H1 (cell line): ENCODE data around the gene SMLR1. TPM values are rescaled to one million over a fixed set of nuclear protein-coding genes. Genes with fewer than 3 reads are reported as not detected.

Source experiments
- CTCF ChIA-PET: fragments of 300-600 bp; sonication (Branson Sonifier 250); formaldehyde crosslinking; loops from one replicate; lab custom pipeline; 2021; ENCODE audit not compliant: partially characterized antibody; lab: Charles Lee
- POLR2A ChIA-PET: fragments of 300-600 bp; sonication (Branson Sonifier 250); formaldehyde crosslinking; loops from one replicate; lab custom pipeline; 2021; ENCODE audit warnings: inconsistent platforms; ENCODE audit not compliant: partially characterized antibody; lab: Charles Lee
- DNase-seq, 2 experiments: peaks; one replicate each; pipeline versions ENCODE4 v3.0.0 to v3.0.0-alpha.2; 2010 to 2022; ENCODE audit warnings: low spot score in 2 of 2, low read depth in 1 of 2, mixed read lengths in 1 of 2
- FAIRE-seq: peaks from 2 replicates; lab custom pipeline; 2011; peaks lifted over from hg19 to GRCh38; lab: Jason Lieb, UNC
- H2AFZ ChIP-seq: 2 replicates; pipeline ENCODE4 v1.8.1; 2012; ENCODE audit warnings: low read length, inconsistent platforms
- H2AK5ac ChIP-seq: 2 replicates; pipeline ENCODE4 v1.6.1; 2013; ENCODE audit warnings: low read depth, low read length
- H2BK120ac ChIP-seq: replicated peaks from 2 replicates; pipeline ENCODE3; 2013; ENCODE audit warnings: low read depth, low read length, inconsistent platforms
- H2BK12ac ChIP-seq: 2 replicates; pipeline ENCODE4 v1.6.1; 2013; ENCODE audit warnings: low read depth, low read length
- H2BK15ac ChIP-seq: 2 replicates; pipeline ENCODE4 v1.6.1; 2013; ENCODE audit warnings: low read length
- H2BK20ac ChIP-seq: 2 replicates; pipeline ENCODE4 v1.6.1; 2013; ENCODE audit warnings: low read length
- H2BK5ac ChIP-seq: 2 replicates; pipeline ENCODE4 v1.6.1; 2013; ENCODE audit warnings: low read depth, low read length
- H3K14ac ChIP-seq: 2 replicates; pipeline ENCODE4 v1.6.1; 2013; ENCODE audit warnings: inconsistent platforms; ENCODE audit not compliant: insufficient read length
- H3K18ac ChIP-seq: 2 replicates; pipeline ENCODE4 v1.6.1; 2013; ENCODE audit warnings: low read length; ENCODE audit errors: extremely low read depth
- H3K23ac ChIP-seq: 2 replicates; pipeline ENCODE4 v1.6.1; 2013; ENCODE audit warnings: inconsistent platforms; ENCODE audit not compliant: insufficient read length
- H3K23me2 ChIP-seq: 2 replicates; pipeline ENCODE4 v1.6.1; 2013; ENCODE audit warnings: low read depth, low read length
- H3K27ac ChIP-seq: 2 replicates; pipeline ENCODE4 v1.6.1; 2011; ENCODE audit warnings: low read depth, low read length, inconsistent platforms
- H3K27me3 ChIP-seq, 4 experiments: replicated peaks in 1 of 4; 1 replicate in 1 of 4; 2 replicates in 3 of 4; pipeline versions ENCODE4 v1.6.1 to v1.8.1; 2011 to 2013; ENCODE audit warnings: low read length in 3 of 4, mild to moderate bottlenecking in 3 of 4, inconsistent platforms in 2 of 4, mixed read lengths in 2 of 4, moderate library complexity in 1 of 4; ENCODE audit not compliant: control insufficient read depth in 3 of 4, insufficient read depth in 3 of 4; ENCODE audit errors: extremely low read depth in 1 of 4
- H3K36me3 ChIP-seq, 4 experiments: 2 replicates each; pipeline versions ENCODE4 v1.6.1 to v1.8.1; 2011 to 2013; ENCODE audit warnings: mild to moderate bottlenecking in 4 of 4, low read length in 3 of 4, moderate library complexity in 2 of 4, control low read depth in 1 of 4, inconsistent platforms in 1 of 4; ENCODE audit not compliant: insufficient read depth in 4 of 4, control insufficient read depth in 2 of 4
- H3K4ac ChIP-seq: replicated peaks from 2 replicates; pipeline ENCODE3; 2013; ENCODE audit warnings: low read length, low read depth, mixed read lengths, inconsistent platforms; ENCODE audit not compliant: insufficient read length
- H3K4me1 ChIP-seq, 4 experiments: replicated peaks in 1 of 4; 1 replicate in 1 of 4; 2 replicates in 3 of 4; pipeline versions ENCODE4 v1.6.1 to v1.8.1; 2011 to 2013; ENCODE audit warnings: low read length in 3 of 4, inconsistent platforms in 2 of 4, mixed read lengths in 1 of 4; ENCODE audit not compliant: insufficient read depth in 4 of 4, control insufficient read depth in 3 of 4
- H3K4me2 ChIP-seq, 2 experiments: 2 replicates each; pipeline versions ENCODE4 v1.6.1 to v1.8.1; 2011 to 2013; ENCODE audit warnings: low read depth in 2 of 2, low read length in 2 of 2, control low read depth in 1 of 2, inconsistent platforms in 1 of 2, mild to moderate bottlenecking in 1 of 2; ENCODE audit not compliant: insufficient read depth in 1 of 2
- H3K4me3 ChIP-seq, 4 experiments: fragments of 200-600, 300-600 bp in 1 of 4; sonication (generic), shearing (Covaris generic), sonication (Bioruptor Twin) in 1 of 4; 2 replicates each; pipeline versions ENCODE4 v1.5.1 to v1.8.1; 2011 to 2016; ENCODE audit warnings: low read length in 4 of 4, low read depth in 3 of 4, control low read depth in 2 of 4, inconsistent platforms in 2 of 4, mild to moderate bottlenecking in 2 of 4, mixed read lengths in 1 of 4, moderate library complexity in 1 of 4; ENCODE audit not compliant: insufficient read depth in 2 of 4; ENCODE audit errors: extremely low read depth in 1 of 4
- H3K56ac ChIP-seq: replicated peaks from 2 replicates; pipeline ENCODE3; 2013; ENCODE audit warnings: low read depth, mild to moderate bottlenecking, mixed read lengths, low read length, inconsistent platforms; ENCODE audit not compliant: insufficient read length
- H3K79me1 ChIP-seq: 2 replicates; pipeline ENCODE4 v1.6.1; 2013; ENCODE audit warnings: low read depth, low read length, control low read depth
- H3K79me2 ChIP-seq, 2 experiments: 2 replicates each; pipeline versions ENCODE4 v1.6.1 to v1.8.1; 2012 to 2013; ENCODE audit warnings: low read length in 2 of 2, mild to moderate bottlenecking in 2 of 2, inconsistent platforms in 1 of 2; ENCODE audit not compliant: insufficient read depth in 2 of 2, control insufficient read depth in 1 of 2
- H3K9ac ChIP-seq, 4 experiments: replicated peaks in 1 of 4; 1 replicate in 1 of 4; 2 replicates in 3 of 4; pipeline versions ENCODE4 v1.6.1 to v1.8.1; 2011 to 2013; ENCODE audit warnings: low read depth in 3 of 4, low read length in 3 of 4, control low read depth in 2 of 4, mild to moderate bottlenecking in 2 of 4, moderate library complexity in 2 of 4, inconsistent platforms in 1 of 4; ENCODE audit errors: extremely low read depth in 1 of 4
- H3K9me3 ChIP-seq, 2 experiments: 2 replicates each; pipeline versions ENCODE4 v1.6.1 to v1.8.1; 2012 to 2013; ENCODE audit warnings: mild to moderate bottlenecking in 2 of 2, moderate library complexity in 2 of 2, control low read depth in 1 of 2, inconsistent platforms in 1 of 2, low read depth in 1 of 2, low read length in 1 of 2, mixed read lengths in 1 of 2; ENCODE audit not compliant: insufficient read depth in 2 of 2
- H4K20me1 ChIP-seq, 2 experiments: replicated peaks in 1 of 2; 2 replicates each; pipeline versions ENCODE3 to v1.8.1; 2011 to 2013; ENCODE audit warnings: inconsistent platforms in 2 of 2, low read length in 2 of 2, mild to moderate bottlenecking in 1 of 2; ENCODE audit not compliant: insufficient read depth in 2 of 2, control insufficient read depth in 1 of 2
- H4K5ac ChIP-seq: 2 replicates; pipeline ENCODE4 v1.6.1; 2013; ENCODE audit warnings: low read length, low read depth, mixed read lengths, inconsistent platforms; ENCODE audit not compliant: insufficient read length
- H4K8ac ChIP-seq: 2 replicates; pipeline ENCODE4 v1.8.0; 2013; ENCODE audit warnings: mild to moderate bottlenecking, moderate library complexity, low read length, inconsistent platforms; ENCODE audit not compliant: insufficient read depth; ENCODE audit errors: extremely low read depth
- H4K91ac ChIP-seq: replicated peaks from 2 replicates; pipeline ENCODE3; 2013; ENCODE audit warnings: low read length, mixed read lengths, inconsistent platforms; ENCODE audit not compliant: insufficient read length
- ATF2 ChIP-seq: IDR thresholded peaks from 2 replicates; pipeline ENCODE4 v1.6.1; 2012; ENCODE audit warnings: low read length, inconsistent platforms
- ATF3 ChIP-seq: IDR thresholded peaks from 2 replicates; pipeline ENCODE4 v1.6.1; 2011; ENCODE audit warnings: low read depth, mild to moderate bottlenecking, low read length; ENCODE audit not compliant: insufficient read depth
- BCL11A ChIP-seq, 2 experiments: IDR thresholded peaks; one replicate each; pipeline ENCODE4 v1.6.1; 2011; ENCODE audit warnings: low read depth in 2 of 2, low read length in 2 of 2, mild to moderate bottlenecking in 2 of 2
- CBX5 ChIP-seq: fragments of 300-800, 300-1000 bp; sonication (generic); IDR thresholded peaks from 2 replicates; pipeline ENCODE4 v1.7.1; 2016; ENCODE audit warnings: antibody characterized with exemption, low read length, low read depth
- CEBPB ChIP-seq: IDR thresholded peaks from 2 replicates; pipeline ENCODE4 v1.6.1; 2012; ENCODE audit warnings: low read depth, low read length
- CREB1 ChIP-seq: IDR thresholded peaks from 2 replicates; pipeline ENCODE4 v1.6.1; 2012; ENCODE audit warnings: inconsistent platforms
- CTBP2 ChIP-seq: IDR thresholded peaks from 2 replicates; pipeline ENCODE4 v1.7.0; 2011; ENCODE audit warnings: borderline replicate concordance, mild to moderate bottlenecking, moderate library complexity, mixed read lengths, low read length; ENCODE audit not compliant: insufficient read depth, insufficient read length
- FOSL1 ChIP-seq: IDR thresholded peaks from 2 replicates; pipeline ENCODE4 v1.6.1; 2011; ENCODE audit warnings: mild to moderate bottlenecking, low read depth, low read length, moderate library complexity; ENCODE audit not compliant: insufficient read depth
- KDM4A ChIP-seq: IDR thresholded peaks from one replicate; pipeline ENCODE4 v1.7.1; 2012; ENCODE audit warnings: low read depth, mild to moderate bottlenecking, moderate library complexity, low read length, inconsistent platforms; ENCODE audit not compliant: severe bottlenecking
- SIN3A ChIP-seq, 2 experiments: IDR thresholded peaks in 1 of 2; conservative IDR thresholded peaks in 1 of 2; 2 replicates each; pipeline ENCODE4 v1.6.1; 2011 to 2012; ENCODE audit warnings: low read length in 2 of 2, improper control_type of control experiment in 1 of 2, low read depth in 1 of 2, mild to moderate bottlenecking in 1 of 2
- TAF1 ChIP-seq: IDR thresholded peaks from 2 replicates; pipeline ENCODE4 v1.6.1; 2011; ENCODE audit warnings: mild to moderate bottlenecking, low read depth, low read length
- WGBS, 2 experiments: shearing (Covaris generic) in 1 of 2; methylation state at CpG; one replicate each; pipeline versions ENCODE4 v1.1.6 to v1.1.7; 2013 to 2015; ENCODE audit warnings: low lambda C conversion rate in 2 of 2, mixed read lengths in 2 of 2, inconsistent platforms in 1 of 2, low coverage in 1 of 2, missing lambda C conversion rate in 1 of 2; ENCODE audit not compliant: insufficient replicate concordance in 2 of 2, insufficient coverage in 1 of 2, insufficient read length in 1 of 2; ENCODE audit errors: extremely low coverage in 1 of 2, missing lambda C conversion rate in 1 of 2; 5-methylcytosine and 5-hydroxymethylcytosine counted together
- polyA plus RNA-seq, 7 experiments: library from polyadenylated mRNA; depleted of rRNA in 3 of 7; stranded (reverse) in 5 of 7; unstranded in 2 of 7; fragments of >200 nt in 5 of 7; fragments of 200-250 nt in 2 of 7; gene quantifications; 1 replicate in 5 of 7; 2 replicates in 1 of 7; 4 replicates in 1 of 7; pipeline versions ENCODE4 v1.2.1 to v1.2.3, GENCODE V29; 2011 to 2013; ENCODE audit warnings: missing spikeins in 2 of 7, mixed read lengths in 2 of 7
- total RNA-seq: library from RNA; stranded (reverse); fragmentation: NEBNext Ultra II Directional; extraction: Animal tissue kit (Norgen Biotek cat#: 25700); gene quantifications from 2 replicates; pipeline ENCODE4 v1.2.1, GENCODE V29; 2021

Gene SMLR1
- total and polyA plus RNA-seq, 2 of the 8 experiments (the other 6 are each of a cell fraction or from before 2014, with no cell fraction given), result not detected

GRCh38 chr6:130839379-130839778 lies 12.2 kb downstream of the SMLR1 start:
- H2BK5ac ChIP-seq, result no peak overlapping the region
- peaks cover 4 to 11% (median 6%) of the 10 kb centered on the region in 4 experiments; a peak in 6 of 7 replicates for H3K4me1 ChIP-seq
- H3K4ac ChIP-seq, result no peak overlapping the region
- H2BK15ac ChIP-seq, result no peak overlapping the region
- no peaks in the 10 kb centered on the region for H3K79me1 ChIP-seq
- FAIRE-seq (peak; percentile 42), DNase-seq (no peak)
- no peaks in the 10 kb centered on the region for H3K9me3 ChIP-seq
- no peaks in the 10 kb centered on the region for H3K36me3 ChIP-seq
- no peaks in the 10 kb centered on the region for H3K27me3 ChIP-seq
- no peaks in the 10 kb centered on the region for H3K23me2 ChIP-seq
- no peaks in the 10 kb centered on the region for H3K79me2 ChIP-seq
- no peak overlapping the region for H3K27ac ChIP-seq
- H3K9ac ChIP-seq, result no peak overlapping the region
- H2BK20ac ChIP-seq, result no peak overlapping the region
- POLR2A ChIA-PET, result no interaction called here
- H3K4me3 ChIP-seq, result no peak overlapping the region
- no peak overlapping the region for H2AK5ac ChIP-seq
- no peak overlapping the region for H3K23ac ChIP-seq
- H2BK120ac ChIP-seq, result no peak overlapping the region
- no peaks in the 10 kb centered on the region for H4K20me1 ChIP-seq
- no peak overlapping the region for H2BK12ac ChIP-seq
- H3K18ac ChIP-seq, result no peak overlapping the region
- H3K14ac ChIP-seq, result no peak overlapping the region
- no peak overlapping the region for H4K5ac ChIP-seq
- H3K4me2 ChIP-seq, result 0 out of 4 replicates have a peak overlapping the region, but pooled peaks have one; percentile 3 to 20
- no peak overlapping the region for H4K91ac ChIP-seq
- WGBS, 2 experiments, result 84% methylated on average over 2 of the region's 2 CpGs; no CpG with 5 or more reads in 1 of the 2 experiments
- H3K56ac ChIP-seq, result no peak overlapping the region
- H4K8ac ChIP-seq, result no peak overlapping the region
- H2AFZ ChIP-seq, result no peak overlapping the region
- CTCF ChIA-PET, result interaction anchor here (0.6 to 1.0 kb wide), 3 partner anchors 162 to 471 kb away, joined by 3 to 4 read pairs (median 3); no protein-coding TSS in a partner anchor
- no peak for TF ChIP-seq ATF2
- no peak for TF ChIP-seq KDM4A
- TF ChIP-seq TAF1, result no peak
- TF ChIP-seq CTBP2, result no peak
- no peak for TF ChIP-seq FOSL1
- TF ChIP-seq CEBPB, result no peak
- no peak for TF ChIP-seq CBX5
- no peak for TF ChIP-seq CREB1
- TF ChIP-seq SIN3A (conservative IDR thresholded peaks at IDR 0.05 in 1 of 2, IDR thresholded peaks at IDR 0.05 in 1 of 2; ENCODE audit: low read depth in 1 of 2, low read length in 2 of 2), result no peak
- no peak for TF ChIP-seq ATF3
- no peak for TF ChIP-seq BCL11A (IDR thresholded peaks at IDR 0.05; ENCODE audit: low read depth in 2 of 2, low read length in 2 of 2)
